HG03064 (cell line): ENCODE data around the gene NCKAP5.
"Not testable (repeated sequence)": the region's sequence is repeated elsewhere in the genome, so short reads cannot be mapped to it uniquely, and the experiment has no call there.

Experiments used
- ATAC-seq: cut with Tn5 transposase; IDR thresholded peaks from one replicate; pipeline ENCODE4 v1.9.1; 2021; ENCODE audit warnings: low read depth; ENCODE audit not compliant: unreplicated experiment

NCKAP5 gene

GRCh38 chr2:133241224-133241571 lies 327.1 kb downstream of the NCKAP5 start:
- ATAC-seq, result no peak

DNA sequence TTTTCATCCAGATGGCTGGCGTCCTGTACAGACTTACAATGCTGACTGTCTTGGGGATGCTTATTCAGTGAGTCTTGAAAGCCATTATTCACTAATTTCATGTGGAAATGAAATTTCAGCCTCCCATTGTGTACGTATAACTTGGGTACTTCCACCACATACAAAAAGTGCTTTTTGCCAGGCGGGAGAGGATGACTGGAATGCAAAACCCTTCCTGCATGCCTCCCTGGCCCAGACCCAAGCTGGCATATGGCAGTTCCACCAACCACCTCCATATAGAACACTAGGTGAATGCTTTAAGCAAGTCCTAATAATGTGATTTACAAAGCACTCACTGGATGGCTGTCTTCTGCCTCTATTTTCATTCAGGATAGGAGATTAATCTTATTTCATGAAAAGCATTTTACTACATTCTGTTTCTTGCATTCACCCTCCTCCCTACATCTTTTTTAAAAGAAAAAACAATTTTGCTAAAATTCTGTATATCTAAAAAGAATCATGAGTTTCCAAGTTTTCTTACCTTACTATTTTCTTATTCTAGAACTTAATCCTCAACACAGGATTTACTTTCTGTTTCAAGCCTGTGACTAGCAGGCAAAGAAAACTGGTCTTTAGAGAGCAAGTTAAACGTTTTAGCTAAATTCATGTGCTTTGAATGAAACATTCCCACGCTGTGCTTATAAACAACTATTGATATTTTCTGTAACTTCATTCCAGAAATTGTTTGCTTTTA lies 327.6 kb downstream of the NCKAP5 start:
- ATAC-seq, result no peak

- ATAC-seq, result no peak
Measured at GRCh38 chr2:133235968-133236367, 332.3 kb downstream of the NCKAP5 start.

GRCh38 chr2:133232556-133232955 lies 335.7 kb downstream of the NCKAP5 start:
- no peak for ATAC-seq

DNA sequence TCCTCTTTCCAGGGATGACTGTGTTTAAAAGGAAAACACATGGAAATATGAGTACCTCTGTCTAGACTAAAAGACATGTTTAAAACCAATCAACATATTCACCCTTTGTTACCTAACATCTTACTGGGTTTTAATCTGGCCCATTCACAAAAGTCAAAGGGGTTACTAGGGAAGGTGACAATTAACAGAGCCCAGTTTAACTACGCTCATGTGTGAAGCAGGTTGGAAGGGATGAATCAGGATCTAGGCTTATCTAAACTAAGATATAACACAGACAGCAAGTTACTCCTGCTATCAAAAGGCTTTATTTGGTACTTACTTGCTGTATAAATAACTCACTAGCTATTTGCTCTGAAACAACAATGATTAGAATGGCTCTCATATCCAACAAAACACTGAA lies 337.0 kb downstream of the NCKAP5 start:
- ATAC-seq, result no peak

DNA sequence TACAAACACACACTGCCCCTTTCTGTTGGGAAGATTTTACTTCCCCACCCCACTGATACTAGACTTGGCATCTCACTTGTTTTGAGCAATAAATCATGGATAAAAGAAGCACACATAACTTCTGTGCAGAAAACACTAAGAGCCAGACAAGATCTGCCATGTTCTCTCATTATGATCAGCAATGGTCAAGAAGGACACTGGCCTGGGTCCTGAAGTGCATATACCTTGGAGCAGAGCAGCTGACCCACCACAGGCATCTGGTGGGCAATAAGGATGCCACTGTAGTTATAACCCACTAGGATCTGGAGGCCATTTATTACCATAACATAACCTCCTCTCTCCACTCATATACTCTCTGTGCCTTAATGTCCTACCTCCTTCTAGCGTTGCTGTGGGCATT lies 338.3 kb downstream of the NCKAP5 start:
- no peak for ATAC-seq

DNA sequence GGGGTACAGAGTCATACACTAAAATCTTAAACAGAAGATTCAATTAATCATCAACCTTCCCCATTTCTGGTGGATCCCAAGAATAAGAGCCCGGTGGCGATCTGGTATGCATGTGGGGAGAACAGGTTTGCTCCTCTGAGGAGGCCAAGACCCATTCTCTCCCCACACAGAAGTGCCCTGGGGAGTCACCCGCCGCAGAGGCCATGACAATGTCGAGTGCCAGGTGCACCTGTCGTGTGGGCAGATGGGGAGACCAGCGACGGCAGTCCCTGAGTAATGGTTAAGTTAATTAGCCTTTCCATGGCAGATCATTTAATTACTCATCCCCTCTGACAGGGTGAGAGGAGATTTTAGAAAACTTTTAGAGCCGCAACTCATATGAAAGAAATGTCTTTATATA lies 345.0 kb downstream of the NCKAP5 start:
- ATAC-seq, result no peak

- ATAC-seq, result no peak
Measured at GRCh38 chr2:133221398-133221797, 346.9 kb downstream of the NCKAP5 start.

DNA sequence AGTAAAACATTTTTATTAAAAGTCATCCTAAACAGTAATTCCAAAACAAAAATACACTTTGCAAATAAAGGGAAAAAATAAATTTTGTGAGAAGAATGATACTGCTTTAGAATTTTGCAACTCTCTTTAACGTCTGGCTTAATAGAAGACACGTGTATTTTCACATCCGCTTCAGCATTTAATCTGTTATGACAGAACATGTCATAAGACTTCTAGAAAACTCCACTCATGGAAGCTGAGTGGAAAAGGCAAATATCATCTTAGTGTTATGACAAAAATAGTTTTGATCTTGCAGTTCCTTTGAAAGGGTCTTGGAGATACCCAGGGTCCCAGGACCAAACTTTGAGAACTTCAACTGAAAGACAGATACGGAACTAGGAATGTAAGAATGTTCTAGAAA lies 350.1 kb downstream of the NCKAP5 start:
- no peak for ATAC-seq

DNA sequence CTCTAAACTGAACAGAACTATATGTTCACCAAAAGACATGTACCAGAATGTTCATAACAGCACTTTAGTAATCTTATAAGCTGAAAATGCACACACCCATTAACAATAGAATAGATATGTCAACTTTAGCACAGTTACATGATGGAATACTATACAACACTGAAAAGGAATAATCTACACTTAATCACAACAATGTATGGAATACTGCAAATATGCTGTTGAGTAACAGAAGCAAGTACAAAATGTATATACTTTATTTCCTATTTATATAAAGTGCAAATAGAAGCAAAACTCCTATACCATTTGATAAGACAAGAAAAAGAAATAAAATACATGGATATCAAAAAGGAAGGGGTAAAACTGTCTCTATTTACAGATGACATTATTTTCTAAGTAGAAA lies 352.8 kb downstream of the NCKAP5 start:
- ATAC-seq, result no peak

- ATAC-seq, result no peak
Measured at GRCh38 chr2:133213651-133214050, 354.6 kb downstream of the NCKAP5 start.

DNA sequence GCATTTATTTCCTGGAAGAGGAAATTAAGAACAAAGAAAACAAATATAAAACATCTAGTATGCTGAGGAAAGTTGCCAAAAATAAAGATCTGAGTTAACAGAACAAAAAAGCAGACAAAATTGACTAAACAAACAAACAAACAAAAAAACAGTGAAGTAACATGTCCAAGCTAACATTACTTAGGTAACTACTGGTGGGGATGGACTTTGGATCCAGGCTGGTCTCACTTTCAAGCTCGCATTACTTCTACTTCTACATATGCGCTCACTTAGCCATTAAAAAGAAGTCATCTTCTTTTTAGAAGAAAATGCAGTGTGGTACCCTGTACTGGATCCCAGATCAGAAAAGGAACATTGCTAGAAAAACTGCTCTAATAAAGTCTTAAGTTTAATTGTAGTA lies 358.9 kb downstream of the NCKAP5 start:
- ATAC-seq, result no peak

DNA sequence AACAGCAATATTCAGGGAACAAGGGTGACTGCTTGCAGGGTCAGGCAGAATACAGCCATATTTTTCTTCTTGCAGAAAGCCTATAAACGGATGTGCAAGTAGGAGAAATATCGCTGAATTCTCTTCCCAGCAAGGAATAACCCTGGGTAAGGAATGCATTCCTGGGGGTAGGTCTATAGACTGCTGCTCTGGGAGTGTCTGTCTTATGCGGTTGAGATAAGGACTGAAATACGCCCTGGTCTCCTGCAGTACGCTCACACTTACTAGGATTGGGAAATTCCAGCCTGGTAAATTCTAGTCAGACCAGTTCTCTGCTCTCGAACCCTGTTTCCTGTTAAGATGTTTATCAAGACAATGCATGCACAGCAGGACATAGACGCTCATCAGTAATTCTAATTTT lies 361.6 kb downstream of the NCKAP5 start:
- ATAC-seq, result not testable (repeated sequence)

DNA sequence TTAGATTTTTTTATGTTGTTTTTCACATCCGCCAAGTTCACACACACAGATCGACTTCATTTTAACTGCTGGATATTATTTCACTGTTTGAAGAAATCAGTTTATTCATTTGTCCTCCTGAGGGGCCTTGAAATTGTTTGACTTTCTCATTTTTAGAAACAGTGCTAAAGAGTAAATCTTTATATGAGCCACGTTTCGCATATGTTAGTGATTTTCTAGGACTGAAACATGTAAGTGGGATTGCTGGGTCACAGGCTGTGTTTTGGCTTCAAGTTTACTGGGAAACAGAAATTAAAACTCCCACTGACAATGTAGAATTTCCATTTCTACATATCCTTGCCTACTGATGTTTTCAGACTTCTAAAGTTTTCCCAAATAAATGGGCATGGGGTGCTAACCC lies 363.8 kb downstream of the NCKAP5 start:
- ATAC-seq, result no peak

DNA sequence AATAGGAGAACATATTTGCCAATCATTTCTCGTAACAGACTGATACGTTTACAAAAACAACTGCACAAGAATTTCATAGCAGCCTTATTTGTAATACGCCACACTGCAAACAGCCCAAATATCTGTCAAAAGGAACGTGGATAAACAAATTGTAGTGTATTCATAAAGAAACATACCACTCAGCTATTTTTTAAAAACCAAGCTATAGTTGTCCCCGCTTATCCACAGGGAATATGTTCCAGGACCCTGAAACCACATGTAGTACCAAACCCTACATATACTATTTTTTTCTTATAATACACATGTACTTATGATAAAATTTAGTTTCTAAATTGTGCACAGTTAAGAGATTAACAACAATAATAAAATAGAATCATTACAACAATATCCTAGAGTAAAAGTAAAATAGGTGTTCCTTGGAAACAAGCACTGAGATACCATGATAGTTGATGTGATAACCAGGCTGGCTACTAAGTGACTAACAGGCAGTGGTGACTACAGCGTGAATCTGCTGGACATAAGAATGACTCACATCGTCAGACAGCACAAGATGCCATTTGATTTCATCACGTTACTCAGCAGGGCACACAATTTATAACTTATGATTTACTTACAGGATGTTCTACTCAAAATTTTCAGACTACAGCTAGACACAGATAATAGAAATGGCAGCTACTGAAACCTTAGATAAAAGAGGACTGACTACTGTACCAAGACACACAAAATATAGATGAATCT lies 367.4 kb downstream of the NCKAP5 start:
- no peak for ATAC-seq

- ATAC-seq, result no peak
Measured at GRCh38 chr2:133198678-133199077, 369.6 kb downstream of the NCKAP5 start.

GRCh38 chr2:133197156-133197555 lies 371.1 kb downstream of the NCKAP5 start:
- no peak for ATAC-seq

DNA sequence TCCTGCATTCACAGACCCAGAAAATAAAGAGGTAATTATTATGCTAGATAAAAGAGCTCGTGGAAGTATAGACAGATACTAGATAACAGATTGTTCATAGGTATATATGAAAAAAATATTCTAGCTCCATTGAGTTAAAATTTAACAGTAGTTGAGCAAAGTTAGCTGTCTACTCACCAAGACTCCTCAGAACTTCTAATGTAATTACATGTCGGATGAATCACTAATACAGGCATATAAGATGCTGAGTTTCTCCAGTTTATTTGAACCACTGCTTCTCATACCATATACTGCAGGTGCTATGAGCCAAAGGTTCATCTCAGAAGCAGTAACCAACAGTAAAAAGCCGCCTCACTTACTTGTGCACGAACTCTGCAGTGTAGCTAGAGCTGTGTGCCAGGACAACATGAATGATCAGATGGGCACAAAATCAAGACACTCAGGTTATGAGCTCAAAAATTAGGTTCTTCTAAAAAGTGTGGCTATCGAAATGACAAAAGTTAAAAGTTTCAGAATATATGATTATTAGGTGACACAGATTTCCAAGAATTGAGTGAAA lies 373.4 kb downstream of the NCKAP5 start:
- ATAC-seq, result no peak

- ATAC-seq, result no peak
Measured at GRCh38 chr2:133194362-133194655, 374.0 kb downstream of the NCKAP5 start.

DNA sequence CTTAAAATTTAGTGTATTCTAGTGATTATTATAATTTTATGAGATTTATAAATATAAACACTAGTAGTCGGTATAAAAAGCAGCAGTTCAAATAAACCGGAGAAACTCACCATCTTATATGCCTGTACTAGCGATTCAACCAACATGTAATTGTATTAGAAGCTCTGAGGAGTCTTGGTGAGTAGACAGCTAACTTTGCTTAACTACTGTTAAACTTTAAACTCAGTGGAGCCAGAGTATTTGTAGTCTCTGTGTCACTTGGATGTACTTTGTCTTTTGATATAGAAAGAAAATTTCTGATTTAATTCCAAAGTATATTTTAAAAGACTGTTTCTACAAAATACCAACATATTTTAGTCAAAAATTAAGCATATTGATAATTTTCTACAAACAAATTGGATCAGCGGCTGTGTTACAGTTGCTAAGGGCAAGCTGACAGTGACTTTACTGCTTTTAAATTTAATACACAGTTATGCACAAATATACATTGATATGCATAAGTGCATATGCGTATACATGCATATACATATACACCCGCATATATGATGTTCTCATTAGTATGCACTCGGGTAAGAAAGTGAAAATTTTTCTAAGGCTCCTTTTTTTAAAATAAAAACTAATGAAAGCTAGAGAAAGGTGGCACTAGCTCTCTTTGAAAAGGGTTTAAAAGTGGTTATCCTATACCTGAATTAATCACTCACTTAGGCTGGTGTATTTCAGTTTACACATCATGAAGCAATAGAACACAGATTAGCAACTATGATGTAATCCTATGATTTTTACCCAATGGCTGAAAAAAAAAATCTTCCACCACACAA lies 374.5 kb downstream of the NCKAP5 start:
- ATAC-seq, result no peak

DNA sequence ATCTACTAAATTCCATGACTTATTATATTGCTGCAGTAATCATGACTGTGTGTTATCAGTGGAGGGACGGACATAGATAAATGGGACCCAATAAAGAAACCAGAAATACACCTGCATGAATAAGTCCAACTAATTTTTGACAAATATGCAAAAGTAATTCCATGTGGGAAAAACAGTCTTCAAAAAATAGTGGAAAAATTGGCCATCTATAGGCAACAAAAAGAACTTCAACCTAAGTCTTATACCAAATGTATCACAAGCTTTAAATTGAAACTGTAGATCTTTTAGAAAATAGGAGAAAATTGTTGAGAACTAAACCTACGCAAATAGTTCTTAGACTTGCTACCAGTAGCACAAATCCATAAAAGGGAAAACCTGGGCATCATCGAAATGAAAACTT lies 376.2 kb downstream of the NCKAP5 start:
- no peak for ATAC-seq
